Pons (tissue), 1 donor: ENCODE data around the gene PRXL2B.

ENCODE experiments used
- DNase-seq: peaks from one replicate; pipeline ENCODE4 v3.0.0-alpha.2; 2016; ENCODE audit warnings: low spot score

The PRXL2B gene

GRCh38 chr1:2601721-2602303, 15.2 kb downstream of the PRXL2B start:
- no peak for DNase-seq

- DNase-seq = no peak
These were observed 15.8 kb downstream of the PRXL2B start for GRCh38 chr1:2602311-2602835.

GRCh38 chr1:2602866-2603520, 16.4 kb downstream of the PRXL2B start:
- DNase-seq = no peak

GRCh38 chr1:2603521-2604155, 17.1 kb downstream of the PRXL2B start:
- DNase-seq = no peak

- DNase-seq = no peak
These were observed 17.7 kb downstream of the PRXL2B start for GRCh38 chr1:2604156-2604843.

- DNase-seq = no peak
These were observed 18.4 kb downstream of the PRXL2B start for GRCh38 chr1:2604844-2605508.

GRCh38 chr1:2605509-2606395, 19.2 kb downstream of the PRXL2B start:
- DNase-seq = no peak

GRCh38 chr1:2606396-2606880, 19.9 kb downstream of the PRXL2B start:
- no peak for DNase-seq

- DNase-seq = no peak
These were observed 20.5 kb downstream of the PRXL2B start for GRCh38 chr1:2606881-2607621.

GRCh38 chr1:2607641-2608091, 21.1 kb downstream of the PRXL2B start:
- no peak for DNase-seq

GRCh38 chr1:2609319-2610035, 22.9 kb downstream of the PRXL2B start:
- no peak for DNase-seq

- no peak for DNase-seq
These were observed 23.7 kb downstream of the PRXL2B start for GRCh38 chr1:2610036-2610959.

- DNase-seq = no peak
These were observed 24.5 kb downstream of the PRXL2B start for GRCh38 chr1:2611031-2611501.

- DNase-seq = no peak
These were observed 25.3 kb downstream of the PRXL2B start for GRCh38 chr1:2611621-2612437.

GRCh38 chr1:2612591-2613365, 26.2 kb downstream of the PRXL2B start:
- no peak for DNase-seq

GRCh38 chr1:2614145-2614544, 27.6 kb downstream of the PRXL2B start:
- no peak for DNase-seq
